SU-DHL-6 (cell line): ENCODE results near the gene DRC7.

Experiments
- EZH2phosphoT487 ChIP-seq: fragments of 200-600 bp; sonication (generic), shearing (Covaris generic); conservative IDR thresholded peaks from 2 replicates; pipeline ENCODE4 v1.6.1; 2018; ENCODE audit warnings: mild to moderate bottlenecking, antibody characterized with exemption, low read length, moderate library complexity, mixed read lengths
- TF ChIP-seq, protein P1 (sequence below): fragments of 200-600 bp; sonication (generic); IDR thresholded peaks from one replicate; pipeline ENCODE4 v1.5.1; 2017; ENCODE audit warnings: antibody characterized with exemption, mild to moderate bottlenecking, low read length, moderate library complexity; ENCODE audit not compliant: insufficient read depth, poor library complexity, severe bottlenecking

DNA sequence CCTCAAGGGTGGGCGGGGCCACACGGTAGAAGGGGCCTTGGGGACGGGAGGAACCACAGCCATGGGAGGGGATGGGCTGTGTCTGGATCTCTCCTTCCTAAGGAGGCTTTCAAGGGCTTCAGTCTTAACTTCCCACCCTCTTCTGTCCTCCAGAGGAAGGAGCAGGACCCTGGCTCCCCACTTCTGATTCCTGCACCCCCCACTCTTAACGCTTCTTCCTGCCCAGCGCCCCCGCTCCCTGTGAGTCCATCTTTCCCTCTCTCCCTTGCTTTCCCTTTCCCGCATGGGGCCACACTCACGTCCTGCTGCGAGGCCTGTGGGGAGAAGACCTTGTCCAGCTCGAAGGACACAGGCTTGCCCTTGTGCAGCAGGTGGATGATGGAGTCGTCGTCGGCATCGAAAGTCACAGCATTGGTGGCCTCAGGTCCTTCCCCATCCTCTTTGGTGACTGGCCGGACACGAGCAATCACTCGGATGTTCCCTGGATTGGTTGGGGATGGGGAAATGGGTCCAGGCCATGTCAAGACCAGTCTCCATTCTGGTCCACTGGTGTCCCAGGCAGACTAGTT lies 70.6 kb downstream of the DRC7 start:
- TF ChIP-seq, protein P1, sequence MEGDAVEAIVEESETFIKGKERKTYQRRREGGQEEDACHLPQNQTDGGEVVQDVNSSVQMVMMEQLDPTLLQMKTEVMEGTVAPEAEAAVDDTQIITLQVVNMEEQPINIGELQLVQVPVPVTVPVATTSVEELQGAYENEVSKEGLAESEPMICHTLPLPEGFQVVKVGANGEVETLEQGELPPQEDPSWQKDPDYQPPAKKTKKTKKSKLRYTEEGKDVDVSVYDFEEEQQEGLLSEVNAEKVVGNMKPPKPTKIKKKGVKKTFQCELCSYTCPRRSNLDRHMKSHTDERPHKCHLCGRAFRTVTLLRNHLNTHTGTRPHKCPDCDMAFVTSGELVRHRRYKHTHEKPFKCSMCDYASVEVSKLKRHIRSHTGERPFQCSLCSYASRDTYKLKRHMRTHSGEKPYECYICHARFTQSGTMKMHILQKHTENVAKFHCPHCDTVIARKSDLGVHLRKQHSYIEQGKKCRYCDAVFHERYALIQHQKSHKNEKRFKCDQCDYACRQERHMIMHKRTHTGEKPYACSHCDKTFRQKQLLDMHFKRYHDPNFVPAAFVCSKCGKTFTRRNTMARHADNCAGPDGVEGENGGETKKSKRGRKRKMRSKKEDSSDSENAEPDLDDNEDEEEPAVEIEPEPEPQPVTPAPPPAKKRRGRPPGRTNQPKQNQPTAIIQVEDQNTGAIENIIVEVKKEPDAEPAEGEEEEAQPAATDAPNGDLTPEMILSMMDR, result no peak
- no peak for TF ChIP-seq EZH2phosphoT487
